Ovary (tissue), 9 donors: ENCODE measurements around the gene C12orf57. TPM values are rescaled to one million over a fixed set of nuclear protein-coding genes. Genes with fewer than 3 reads are reported as not detected.

ENCODE experiments used
- DNase-seq, 5 donors: peaks; one replicate each; pipeline ENCODE4 v3.0.0-alpha.2; 2019 to 2020
- H3K27ac ChIP-seq, 2 donors: fragments of 200-600 bp; one replicate each; pipeline versions ENCODE4 v1.5.1 to v1.8.0; 2019 to 2022
- H3K27me3 ChIP-seq: fragments of 200-600 bp; one replicate; pipeline ENCODE4 v1.8.0; 2022
- H3K36me3 ChIP-seq: fragments of 200-600 bp; sonication (generic); one replicate; pipeline ENCODE4 v1.5.1; 2019
- H3K4me1 ChIP-seq: one replicate; pipeline ENCODE4 v1.8.1; 2013; ENCODE audit warnings: mild to moderate bottlenecking, moderate library complexity; ENCODE audit not compliant: insufficient read depth
- H3K4me3 ChIP-seq: fragments of 200-600 bp; sonication (generic); one replicate; pipeline ENCODE4 v1.5.1; 2017
- H3K9me3 ChIP-seq, 2 donors: fragments of 200-600 bp in 1 of 2; sonication (generic) in 1 of 2; one replicate each; pipeline versions ENCODE4 v1.5.1 to v1.8.1; 2013 to 2019; ENCODE audit warnings: mild to moderate bottlenecking in 1 of 2, moderate library complexity in 1 of 2
- EP300 ChIP-seq: sonication (generic); formaldehyde crosslinking; IDR thresholded peaks from one replicate; pipeline ENCODE4 v1.6.1; 2017; ENCODE audit warnings: antibody characterized with exemption
- POLR2A ChIP-seq: fragments of 450-650 bp; IDR thresholded peaks from one replicate; pipeline ENCODE4 v1.6.1; 2017; ENCODE audit warnings: antibody characterized with exemption, mild to moderate bottlenecking, moderate library complexity
- WGBS, 3 donors: extraction: QIAGEN DNeasy Blood & Tissue Kit in 1 of 3; methylation state at CpG; one replicate each; pipeline versions ENCODE4 v1.1.5 to v1.1.7; 2013 to 2017; 5-methylcytosine and 5-hydroxymethylcytosine counted together
- intact Hi-C, 4 donors: fragments of 100-400 bp; cut with DNase I; formaldehyde crosslinking; loops; one replicate each; pipeline versions ENCODE4 v1.11.0 to v1.15.1; 2022 to 2023
- polyA plus RNA-seq, 2 donors: library from polyadenylated mRNA; stranded (reverse); fragments of 200-250 nt in 1 of 2; fragments of 350-450 nt in 1 of 2; fragmentation: Illumina TruSeq in 1 of 2; extraction: RNeasy Lipid Tissue Mini Kit (QIAGEN cat#74804) in 1 of 2; gene quantifications; one replicate each; pipeline ENCODE4 v1.2.3, GENCODE V29; 2013 to 2014
- total RNA-seq, 7 donors: library from RNA; depleted of rRNA in 2 of 7; stranded (reverse); fragments of >200 nt in 2 of 7; fragmentation: NEBNext Ultra II Directional in 3 of 7; extraction: Animal tissue kit (Norgen Biotek cat#: 25700) in 3 of 7; gene quantifications; one replicate each; pipeline versions ENCODE4 v1.1.0 to v1.2.4, GENCODE V29; 2016 to 2023
- TF ChIP-seq, protein P1 (sequence below), 3 donors: fragments of 450-650 bp in 2 of 3; fragments of 200-600 bp in 1 of 3; IDR thresholded peaks; one replicate each; pipeline versions ENCODE4 v1.5.1 to v1.8.0; 2016 to 2022; ENCODE audit warnings: antibody characterized with exemption in 3 of 3, mild to moderate bottlenecking in 1 of 3
- donor health status: DM: no; HTN: no; CAD: no; lungs with moderate emphysema.
- donor health status: DM: no; HTN: no; CAD: no.
- donor health status: Bipolar disorder and iron deficiency.
- donor health status: DM: yes; HTN: yes; CAD: no.
- donor health status: DM: no; HTN: no; CAD: no.
- donor health status: DM: yes; HTN: yes; CAD: no.

Gene C12orf57
- total and polyA plus RNA-seq, 9 donors, result 40.3 to 1,838 (median 633) TPM

DNA sequence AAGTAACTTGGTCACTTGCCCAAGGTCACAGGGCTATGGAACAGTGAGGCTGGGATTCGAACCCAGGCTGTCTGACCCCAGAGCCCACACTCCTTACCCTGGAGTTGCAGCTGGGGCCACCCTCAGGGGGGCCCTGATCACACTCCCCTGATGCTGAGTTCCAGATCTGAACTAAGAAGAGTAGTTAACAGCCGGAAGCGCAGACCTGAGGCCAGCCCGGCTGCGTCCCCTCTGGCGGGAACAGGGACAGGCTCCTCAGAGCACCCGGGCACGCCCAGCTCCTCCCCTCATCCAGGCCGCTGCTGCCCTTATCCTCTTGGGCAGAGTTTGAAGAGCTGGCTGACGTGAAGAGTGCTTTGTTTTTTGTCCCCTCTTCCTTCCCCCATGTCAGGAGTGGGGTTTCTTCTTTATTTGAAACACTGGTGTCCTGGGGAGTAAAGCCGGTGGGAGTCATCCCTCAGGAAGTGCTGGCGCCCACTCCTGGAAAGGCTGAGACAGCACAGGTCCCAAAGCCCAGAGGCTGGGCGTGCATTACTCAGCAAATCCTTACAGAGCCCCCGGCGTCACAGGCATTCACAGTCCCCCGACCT, 18.0 kb downstream of the C12orf57 start:
- WGBS, 3 donors, result 22 to 32% (median 24%) methylated on average over 16 of the region's 16 CpGs

DNA sequence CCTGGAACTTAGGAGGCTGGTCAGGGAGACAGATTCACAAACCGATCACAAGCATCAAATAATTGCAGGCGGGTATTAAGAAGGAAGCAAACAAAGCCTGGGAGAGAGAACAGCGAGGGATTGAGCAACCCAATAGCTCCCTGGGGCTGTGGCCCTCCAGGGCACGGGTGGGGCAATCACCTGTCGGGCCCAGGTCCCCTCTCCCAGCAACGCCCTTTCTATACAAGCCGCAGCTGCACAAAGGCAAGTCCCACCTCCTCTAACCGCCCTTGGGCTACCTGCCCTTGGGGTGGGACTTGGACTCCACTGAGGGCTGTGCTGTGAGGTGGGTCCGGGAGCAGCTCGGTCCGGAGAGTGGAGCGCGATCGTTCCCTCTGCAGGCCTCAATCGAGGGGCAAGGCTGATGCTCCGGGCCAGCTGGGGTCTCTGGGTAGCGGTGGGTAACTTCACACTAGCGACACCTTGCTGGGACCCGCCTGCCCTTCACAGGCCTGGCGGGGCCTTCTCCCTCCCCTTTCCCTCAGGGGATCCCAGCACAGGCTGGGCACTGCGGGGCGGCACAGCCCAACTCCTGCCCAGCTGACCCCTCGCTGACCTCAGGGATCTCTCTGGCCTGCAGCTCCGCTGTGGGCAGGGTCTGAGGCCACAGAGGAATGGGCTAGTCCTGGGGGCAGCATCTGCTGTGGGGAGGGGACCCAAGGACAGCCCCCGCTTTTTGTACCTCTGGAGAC, 18.6 kb downstream of the C12orf57 start:
- no peaks in the 10 kb centered on the region for H3K36me3 ChIP-seq
- TF ChIP-seq, protein P1, sequence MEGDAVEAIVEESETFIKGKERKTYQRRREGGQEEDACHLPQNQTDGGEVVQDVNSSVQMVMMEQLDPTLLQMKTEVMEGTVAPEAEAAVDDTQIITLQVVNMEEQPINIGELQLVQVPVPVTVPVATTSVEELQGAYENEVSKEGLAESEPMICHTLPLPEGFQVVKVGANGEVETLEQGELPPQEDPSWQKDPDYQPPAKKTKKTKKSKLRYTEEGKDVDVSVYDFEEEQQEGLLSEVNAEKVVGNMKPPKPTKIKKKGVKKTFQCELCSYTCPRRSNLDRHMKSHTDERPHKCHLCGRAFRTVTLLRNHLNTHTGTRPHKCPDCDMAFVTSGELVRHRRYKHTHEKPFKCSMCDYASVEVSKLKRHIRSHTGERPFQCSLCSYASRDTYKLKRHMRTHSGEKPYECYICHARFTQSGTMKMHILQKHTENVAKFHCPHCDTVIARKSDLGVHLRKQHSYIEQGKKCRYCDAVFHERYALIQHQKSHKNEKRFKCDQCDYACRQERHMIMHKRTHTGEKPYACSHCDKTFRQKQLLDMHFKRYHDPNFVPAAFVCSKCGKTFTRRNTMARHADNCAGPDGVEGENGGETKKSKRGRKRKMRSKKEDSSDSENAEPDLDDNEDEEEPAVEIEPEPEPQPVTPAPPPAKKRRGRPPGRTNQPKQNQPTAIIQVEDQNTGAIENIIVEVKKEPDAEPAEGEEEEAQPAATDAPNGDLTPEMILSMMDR (IDR thresholded peaks at IDR 0.05), result no peak
- TF ChIP-seq EP300, result no peak
- TF ChIP-seq POLR2A, result no peak
- WGBS, 3 donors, result 75 to 79% (median 78%) methylated on average over 25 of the region's 25 CpGs
- H3K4me3 ChIP-seq, result no peak overlapping the region
- intact Hi-C loops, result loop anchor here in 2 of 4 donors (10.0 kb wide), 1 partner anchor 98 kb away; the partner anchor contains the start of gene TPI1 (in 2 of the 2)
- no peaks in the 10 kb centered on the region for H3K9me3 ChIP-seq
- peak in 4 of 5 donors; percentile 24 to 47 (median 36) for DNase-seq
- H3K27ac ChIP-seq, result peak overlapping the region in 1 of 2 donors; percentile 58
- no peaks in the 10 kb centered on the region for H3K27me3 ChIP-seq
- H3K4me1 ChIP-seq, result peaks cover 8% of the 10 kb centered on the region

More for the DNA sequence above, 18.0 kb downstream of the C12orf57 start:
- intact Hi-C loops, result loop anchor here in 2 of 4 donors (10.0 kb wide), 1 partner anchor 97 kb away; the partner anchor contains the start of gene TPI1 (in 2 of the 2)
- no peak for TF ChIP-seq POLR2A
- TF ChIP-seq, protein P1 (IDR thresholded peaks at IDR 0.05), result peak in 1 of 3 donors; percentile 19
- DNase-seq, result peak in 4 of 5 donors; percentile 55 to 73 (median 66)
- Histone ChIP-seq H3K4me1 (peaks cover 8% of the 10 kb centered on the region), H3K27ac (peak overlapping the region; percentile 11 to 58), H3K9me3 (no peaks in the 10 kb centered on the region), H3K27me3 (no peaks in the 10 kb centered on the region), H3K36me3 (no peaks in the 10 kb centered on the region), H3K4me3 (peak overlapping the region; percentile 20)

DNA sequence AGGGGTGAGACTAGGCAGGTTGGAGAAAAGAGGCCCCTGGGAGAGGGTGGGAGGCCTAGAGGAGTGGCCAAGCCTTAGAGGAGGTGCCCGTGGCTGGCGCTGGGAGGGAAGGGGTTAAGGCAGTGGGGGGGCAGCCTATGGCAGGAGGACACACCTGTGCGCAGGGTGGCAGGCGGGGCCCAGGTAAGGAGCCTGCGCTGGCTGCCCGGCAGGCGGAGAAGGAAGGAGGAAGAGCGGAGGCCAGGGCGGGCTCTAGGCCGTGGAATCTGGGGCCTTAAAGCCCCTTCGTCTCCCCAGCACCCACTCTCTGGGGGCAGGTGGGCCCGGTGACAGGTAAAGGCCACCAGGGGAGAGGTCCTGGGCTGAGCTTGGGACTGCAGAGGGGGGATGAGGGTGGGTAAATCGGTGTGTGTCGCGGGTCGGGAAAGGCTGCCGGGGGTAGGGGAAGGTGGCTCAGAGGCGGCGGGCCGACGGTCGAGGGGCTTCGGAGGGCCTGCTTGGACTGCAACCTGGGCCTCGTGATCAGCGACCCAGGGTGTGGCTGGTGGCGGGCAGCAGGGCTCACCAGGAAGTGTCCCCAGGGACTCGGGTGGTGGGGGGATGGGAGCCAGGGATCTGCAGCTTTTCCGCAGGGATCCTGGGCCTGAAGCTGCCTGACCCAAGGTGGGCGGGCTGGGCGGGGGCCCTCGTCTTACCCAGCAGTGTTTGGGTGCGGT, 19.4 kb downstream of the C12orf57 start:
- intact Hi-C loops, result loop anchor here in 2 of 4 donors (10.0 kb wide), 1 partner anchor 98 kb away; the partner anchor contains the start of gene TPI1 (in 2 of the 2)
- 80 to 81% (median 81%) methylated on average over 30 to 32 of the region's 32 CpGs for WGBS, 3 donors
- TF ChIP-seq POLR2A (no peak), EP300 (no peak)
- TF ChIP-seq, protein P1 (IDR thresholded peaks at IDR 0.05), result no peak
- H3K4me1 ChIP-seq, result peaks cover 8% of the 10 kb centered on the region
- peak in 4 of 5 donors; percentile 37 to 56 (median 48) for DNase-seq
- no peaks in the 10 kb centered on the region for H3K9me3 ChIP-seq
- H3K27me3 ChIP-seq, result no peaks in the 10 kb centered on the region
- peak overlapping the region; percentile 14 for H3K4me3 ChIP-seq
- H3K27ac ChIP-seq, result no peak overlapping the region
- no peaks in the 10 kb centered on the region for H3K36me3 ChIP-seq

DNA sequence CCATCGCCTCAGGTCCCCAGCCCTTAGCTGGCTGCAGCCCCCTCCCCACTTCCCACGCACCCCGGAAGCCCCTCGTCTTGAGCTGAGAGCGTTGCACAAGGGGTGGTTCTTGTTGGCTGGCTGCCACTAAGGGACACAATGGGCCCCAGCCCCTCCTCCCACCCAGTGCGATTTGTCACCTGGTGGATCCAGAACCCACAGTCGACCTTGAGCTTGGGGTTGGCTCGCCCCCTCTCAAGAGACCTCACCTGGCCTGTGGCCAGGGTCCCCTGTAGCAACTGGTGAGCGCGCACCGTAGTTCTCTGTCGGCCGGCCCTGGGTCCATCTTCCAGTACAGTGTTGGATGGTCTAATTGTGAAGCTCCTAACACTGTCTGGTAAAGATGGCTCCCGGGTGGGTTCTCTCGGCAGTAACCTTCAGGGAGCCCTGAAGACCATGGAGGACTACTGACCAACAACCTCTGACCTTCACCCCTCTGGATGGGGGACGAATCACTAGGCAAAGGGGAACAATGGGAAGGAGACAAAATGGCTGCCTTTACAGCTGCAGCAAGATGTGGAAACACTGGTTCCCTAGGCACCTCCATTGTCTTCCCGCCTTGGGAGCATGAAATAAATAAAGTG, 20.1 kb downstream of the C12orf57 start:
- H3K4me3 ChIP-seq, result peak overlapping the region; percentile 14
- H3K4me1 ChIP-seq, result peaks cover 8% of the 10 kb centered on the region
- DNase-seq, result peak in 4 of 5 donors; percentile 44 to 62 (median 52)
- WGBS, 3 donors, result 68 to 80% (median 71%) methylated on average over 16 to 17 of the region's 17 CpGs
- no peaks in the 10 kb centered on the region for H3K36me3 ChIP-seq
- intact Hi-C loops, result loop anchor here in 3 of 4 donors (2.0 to 10.0 kb wide), 3 partner anchors 19 to 99 kb away; partner anchors contain the start of genes TPI1 (in 2 of the 3) and C12orf57 (in 1 of the 3)
- no peaks in the 10 kb centered on the region for H3K9me3 ChIP-seq
- TF ChIP-seq EP300 (no peak), POLR2A (no peak)
- TF ChIP-seq, protein P1 (IDR thresholded peaks at IDR 0.05), result no peak
- no peak overlapping the region for H3K27ac ChIP-seq
- no peaks in the 10 kb centered on the region for H3K27me3 ChIP-seq
